HG03432 (cell line): ENCODE results near the gene ZNF277.
"Not testable (repeated sequence)": the region's sequence is repeated elsewhere in the genome, so short reads cannot be mapped to it uniquely, and the experiment has no call there.

Experiments used
- ATAC-seq: cut with Tn5 transposase; IDR thresholded peaks from one replicate; pipeline ENCODE4 v1.9.1; 2021; ENCODE audit warnings: mild to moderate bottlenecking, moderate library complexity; ENCODE audit not compliant: unreplicated experiment

The ZNF277 gene

DNA sequence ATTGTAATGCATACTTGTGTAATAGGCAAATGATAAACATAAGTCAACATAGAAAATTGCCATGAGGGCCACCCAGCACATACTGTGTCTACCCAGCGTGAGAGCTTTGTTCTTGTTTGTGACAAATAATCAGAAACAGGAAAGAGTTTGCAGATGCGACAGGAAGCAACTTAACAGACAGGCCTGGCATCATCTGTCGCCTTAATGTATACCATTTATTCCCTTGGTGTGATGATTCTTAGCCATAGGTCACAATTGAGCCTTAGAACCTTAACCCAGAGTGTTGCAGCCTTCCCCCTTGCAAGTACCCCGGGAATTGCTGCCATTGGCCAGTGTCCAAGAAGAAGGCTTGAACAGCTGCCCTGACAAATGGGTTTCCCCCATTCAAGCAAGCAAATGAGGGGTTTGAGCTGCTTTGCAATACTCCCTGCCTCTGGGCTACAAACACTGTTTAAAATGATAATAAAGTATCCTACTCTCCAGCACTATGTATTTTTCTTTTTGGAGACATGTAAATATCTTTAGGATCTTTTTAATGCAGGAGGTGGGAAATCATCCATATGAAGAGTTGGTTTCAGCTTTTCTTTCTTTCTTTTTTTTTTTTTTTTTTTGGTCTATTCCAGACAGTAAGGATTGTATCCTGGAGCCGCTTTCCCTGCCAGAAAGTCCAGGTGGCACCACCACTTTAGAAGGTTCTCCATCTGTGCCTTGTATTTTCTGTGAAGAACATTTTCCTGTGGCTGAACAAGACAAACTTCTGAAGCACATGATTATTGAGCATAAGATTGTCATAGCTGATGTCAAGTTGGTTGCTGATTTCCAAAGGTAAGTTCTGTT lies 80.0 kb downstream of the ZNF277 start:
- peak; percentile 89 for ATAC-seq

DNA sequence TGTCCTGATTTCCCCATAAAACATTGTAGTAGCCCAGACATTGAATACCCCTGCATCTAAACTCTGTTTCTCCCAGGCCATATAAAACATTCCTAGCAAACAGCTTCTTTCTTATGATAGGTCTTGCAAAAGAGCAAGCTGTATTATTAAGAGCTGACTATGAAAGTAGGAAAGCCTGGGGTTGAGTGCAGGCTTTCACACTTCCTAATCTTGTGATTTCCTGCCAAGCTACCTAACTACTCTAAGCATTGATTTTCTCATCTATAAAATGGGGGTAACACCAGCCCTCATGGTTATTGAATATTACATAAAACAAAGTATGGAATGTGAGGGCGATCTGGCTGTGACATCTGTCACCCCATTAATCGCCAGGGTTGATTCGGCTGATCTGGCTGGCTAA lies 81.8 kb downstream of the ZNF277 start:
- ATAC-seq = no peak

DNA sequence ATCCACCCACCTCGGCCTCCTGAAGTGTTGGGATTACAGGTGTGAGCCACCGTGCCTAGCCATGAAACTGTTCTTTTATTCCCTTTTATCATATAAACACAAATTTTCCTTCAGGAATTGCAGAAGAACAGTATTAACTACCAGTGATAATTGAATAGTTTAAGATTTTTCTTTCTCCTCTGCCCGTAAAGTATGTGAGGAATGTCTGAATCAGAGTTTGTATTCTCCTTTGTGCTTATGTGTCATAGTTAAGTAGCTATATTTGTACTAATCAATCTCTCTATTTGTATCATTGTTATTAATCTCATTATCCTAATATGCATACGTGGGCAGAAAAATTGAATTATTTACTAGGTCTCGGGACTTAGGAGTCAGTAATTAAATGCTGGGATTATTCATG lies 83.6 kb downstream of the ZNF277 start:
- no peak for ATAC-seq

DNA sequence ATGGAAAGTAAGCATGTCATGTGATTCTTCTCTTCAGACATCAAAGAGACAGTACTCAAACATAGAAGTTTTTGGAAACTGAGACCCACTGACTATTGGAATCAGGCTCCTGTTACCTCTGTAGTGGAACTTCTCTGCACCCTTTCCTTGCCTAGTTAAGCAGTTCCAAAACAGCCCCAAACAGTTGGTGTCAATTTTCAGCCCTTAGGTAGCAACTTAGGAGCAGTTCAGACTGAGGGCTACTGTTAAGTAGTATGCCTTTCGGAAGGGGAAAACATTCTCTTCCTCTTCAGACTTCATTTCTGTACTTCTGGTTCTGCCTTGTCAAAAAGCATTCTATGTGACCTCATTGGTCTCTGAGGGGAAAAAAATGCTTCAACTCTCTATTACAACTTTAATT lies 85.7 kb downstream of the ZNF277 start:
- ATAC-seq = no peak

GRCh38 chr7:112293416-112293815 lies 86.9 kb downstream of the ZNF277 start:
- ATAC-seq = no peak

GRCh38 chr7:112296432-112296831 lies 89.9 kb downstream of the ZNF277 start:
- ATAC-seq = no peak

DNA sequence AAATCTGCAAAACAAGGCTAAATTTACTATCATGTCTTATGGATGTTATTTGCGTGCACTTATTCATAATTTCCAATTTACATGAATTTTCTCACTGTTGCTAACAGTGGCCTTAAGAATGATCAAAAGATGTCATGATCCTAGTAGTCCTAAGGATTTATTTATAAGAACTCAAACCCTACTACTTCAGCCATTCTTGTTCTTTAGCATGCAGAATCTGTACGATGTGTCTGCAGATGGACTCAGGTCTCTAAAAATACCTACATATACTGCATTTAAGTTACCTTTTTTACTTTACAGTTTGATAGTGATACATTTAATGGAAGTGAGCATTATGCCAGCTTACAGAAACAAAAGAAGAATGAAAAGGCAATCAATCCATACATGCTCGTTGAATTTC lies 91.2 kb downstream of the ZNF277 start:
- ATAC-seq = no peak

GRCh38 chr7:112298543-112299100 lies 92.1 kb downstream of the ZNF277 start:
- ATAC-seq = no peak

DNA sequence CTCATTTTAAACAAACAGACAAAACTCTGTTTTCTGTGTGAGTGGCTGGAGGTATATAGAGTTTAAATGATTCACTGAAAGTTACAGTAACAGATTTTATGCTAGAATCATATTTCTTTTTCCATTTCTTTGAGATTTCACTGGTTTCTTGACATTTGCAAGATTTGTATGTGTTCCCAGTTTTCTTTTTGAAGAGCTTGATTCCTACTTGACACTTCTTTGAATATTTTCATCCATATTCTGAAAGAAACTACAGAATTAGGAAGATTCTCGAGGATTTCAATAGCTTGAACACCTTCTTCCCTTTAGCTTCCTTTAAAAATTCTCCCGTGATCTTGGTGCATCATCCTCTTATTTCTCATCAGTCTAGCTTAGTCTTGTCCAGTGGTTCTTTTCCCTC lies 93.6 kb downstream of the ZNF277 start:
- ATAC-seq = no peak

DNA sequence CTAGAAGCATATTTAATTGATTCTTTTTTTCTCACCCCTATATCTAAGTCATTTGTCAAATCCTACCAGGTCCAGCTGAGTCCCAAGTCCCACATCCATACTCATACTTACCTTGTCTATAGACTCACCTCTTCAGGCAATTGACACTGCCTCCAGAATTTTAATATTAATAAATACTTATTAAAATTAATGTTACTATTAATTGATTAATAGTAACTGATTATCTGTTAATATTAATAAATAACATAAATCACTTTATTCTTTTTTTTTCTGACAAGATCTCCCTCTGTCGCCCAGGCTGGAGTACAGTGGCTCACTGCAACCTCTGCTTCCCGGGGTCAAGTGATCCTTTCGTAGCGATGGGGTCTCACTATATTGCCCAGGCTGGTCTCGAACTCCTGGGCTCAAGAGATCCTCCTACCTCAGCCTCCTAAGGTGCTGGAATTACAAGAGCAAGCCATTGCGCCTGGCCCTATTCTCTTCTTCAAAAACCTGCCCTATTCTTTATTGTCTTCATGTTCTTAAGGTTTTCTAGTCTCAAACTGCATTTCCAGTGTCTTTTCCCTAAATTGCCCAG lies 94.4 kb downstream of the ZNF277 start:
- no peak for ATAC-seq

GRCh38 chr7:112302566-112302965 lies 96.1 kb downstream of the ZNF277 start:
- ATAC-seq = no peak

DNA sequence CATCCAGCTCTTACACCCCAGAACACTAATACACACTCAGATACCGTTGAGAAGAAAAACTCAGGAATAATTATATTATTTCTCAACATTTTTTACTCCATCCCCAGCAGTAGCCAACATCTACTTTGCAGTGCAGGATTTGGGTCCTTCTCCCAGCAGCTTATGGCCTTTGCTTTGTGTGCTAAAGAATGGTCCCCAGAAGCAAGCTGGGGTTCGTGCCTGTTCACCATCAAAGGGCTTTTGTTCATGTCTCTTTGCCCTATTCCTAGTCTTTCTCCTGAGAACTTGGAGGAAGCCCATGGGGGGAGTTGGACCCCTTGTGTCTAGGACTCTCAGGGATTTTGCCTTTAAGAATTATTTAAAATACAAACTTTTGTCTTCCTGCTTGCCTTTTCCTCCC lies 100.4 kb downstream of the ZNF277 start:
- ATAC-seq = no peak

DNA sequence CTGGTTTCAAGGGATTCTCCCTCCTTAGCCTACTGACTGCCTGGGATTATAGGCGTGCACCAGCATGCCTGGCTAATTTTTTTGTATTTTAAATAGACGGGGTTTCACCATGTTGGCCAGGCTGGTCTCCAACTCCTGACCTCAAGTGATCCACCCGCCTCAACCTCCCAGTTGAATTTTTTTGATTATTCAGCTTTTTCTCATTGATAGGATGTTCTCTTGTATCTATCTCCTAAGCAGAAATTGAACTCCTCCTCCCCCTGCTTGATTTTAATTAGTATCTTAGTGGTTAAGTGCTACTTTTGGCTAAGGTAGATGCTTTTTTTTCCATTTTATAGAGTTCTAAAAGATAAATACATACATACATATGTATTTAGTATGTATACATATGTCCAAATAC lies 101.0 kb downstream of the ZNF277 start:
- ATAC-seq = no peak

- ATAC-seq = no peak
These were observed 102.5 kb downstream of the ZNF277 start for GRCh38 chr7:112308974-112309373.

DNA sequence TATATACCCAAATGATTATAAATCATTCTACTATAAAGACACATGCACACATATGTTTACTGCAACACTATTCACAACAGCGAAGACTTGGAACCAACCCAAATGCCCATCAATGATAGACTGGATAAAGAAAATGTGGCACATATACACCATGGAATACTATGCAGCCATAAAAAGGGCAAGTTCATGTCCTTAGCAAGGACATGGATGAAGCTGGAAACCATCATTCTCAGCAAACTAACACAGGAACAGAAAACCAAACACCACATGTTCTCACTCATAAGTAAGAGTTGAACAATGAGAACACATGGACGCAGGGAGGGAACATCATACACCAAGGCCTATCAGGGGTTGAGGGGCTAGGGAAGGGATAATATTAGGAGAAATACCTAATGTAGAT lies 110.3 kb downstream of the ZNF277 start:
- not testable (repeated sequence) for ATAC-seq

- no peak for ATAC-seq
These were observed 115.6 kb downstream of the ZNF277 start for GRCh38 chr7:112322070-112322469.

- ATAC-seq = no peak
These were observed 121.1 kb downstream of the ZNF277 start for GRCh38 chr7:112327566-112327965.

GRCh38 chr7:112331492-112331891 lies 125.0 kb downstream of the ZNF277 start:
- ATAC-seq = no peak

- ATAC-seq = no peak
These were observed 127.9 kb downstream of the ZNF277 start for GRCh38 chr7:112334366-112334765.

- no peak for ATAC-seq
These were observed 129.8 kb downstream of the ZNF277 start for GRCh38 chr7:112336261-112336660.

DNA sequence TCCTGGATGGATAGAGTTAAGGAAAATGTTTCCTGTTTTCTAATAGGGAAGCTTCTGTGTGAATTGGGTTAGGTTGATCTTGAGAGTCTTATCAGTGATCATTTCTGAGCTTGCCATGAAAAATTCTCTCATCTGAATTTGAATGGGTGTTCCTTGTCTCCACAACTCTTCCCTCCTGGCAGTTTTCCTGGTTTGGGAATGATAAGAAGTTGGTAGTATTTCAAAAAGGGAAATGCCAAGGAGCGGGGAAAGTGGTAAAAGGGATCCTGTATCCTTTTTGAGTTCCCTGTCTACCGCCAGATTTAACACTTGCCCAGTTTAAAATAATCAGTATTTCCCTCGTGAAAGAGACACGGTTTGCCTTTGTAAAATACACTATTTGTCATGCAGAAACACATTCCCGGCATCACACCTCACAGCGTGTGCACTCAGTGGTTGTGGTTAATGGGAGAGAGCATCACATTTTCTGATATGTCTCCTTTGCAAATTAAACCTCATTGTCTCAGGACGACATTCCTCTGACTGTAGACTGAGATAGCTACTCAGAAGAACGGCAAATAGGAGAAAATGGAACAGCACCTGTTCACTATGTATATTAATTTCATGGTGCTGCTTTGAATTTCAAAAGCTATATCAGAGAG lies 130.6 kb downstream of the ZNF277 start:
- no peak for ATAC-seq

GRCh38 chr7:112337892-112338291 lies 131.4 kb downstream of the ZNF277 start:
- no peak for ATAC-seq
